SK-N-SH treated with all-trans-retinoic acid at 6 μM for 48 hours (cell line): Measurements from ENCODE around the gene GSTM4.

Experiments
- ARNTL ChIP-seq: fragments of 450-650 bp; formaldehyde crosslinking; IDR thresholded peaks from 2 replicates; pipeline ENCODE4 v1.5.0; 2020; ENCODE audit warnings: low read depth, mild to moderate bottlenecking, moderate library complexity, borderline replicate concordance
- CREB5 ChIP-seq: fragments of 250-450 bp; sonication (Bioruptor Pico); IDR thresholded peaks from 2 replicates; pipeline ENCODE4 v1.5.1; 2020; ENCODE audit warnings: low read depth, mild to moderate bottlenecking, moderate library complexity
- CSRNP3 ChIP-seq: fragments of 250-450 bp; sonication (Bioruptor Pico); IDR thresholded peaks from 2 replicates; pipeline ENCODE4 v1.5.1; 2021; ENCODE audit warnings: mild to moderate bottlenecking, moderate library complexity
- PPARA ChIP-seq: fragments of 250-450 bp; sonication (Bioruptor Pico); IDR thresholded peaks from 2 replicates; pipeline ENCODE4 v1.5.0; 2020; ENCODE audit warnings: mild to moderate bottlenecking, borderline replicate concordance
- RARB ChIP-seq: fragments of 250-450 bp; sonication (Bioruptor Pico); IDR thresholded peaks from 2 replicates; pipeline ENCODE4 v1.8.0; 2021; ENCODE audit warnings: mild to moderate bottlenecking, moderate library complexity
- ZC3H10 ChIP-seq: fragments of 250-450 bp; sonication (Bioruptor Pico); IDR thresholded peaks from 2 replicates; pipeline ENCODE4 v1.5.1; 2021; ENCODE audit warnings: mild to moderate bottlenecking, moderate library complexity
- ZFP3 ChIP-seq: fragments of 250-450 bp; sonication (Bioruptor Pico); IDR thresholded peaks from 2 replicates; pipeline ENCODE4 v1.5.0; 2020; ENCODE audit warnings: mild to moderate bottlenecking, moderate library complexity
- ZFP30 ChIP-seq: fragments of 450-650 bp; formaldehyde crosslinking; IDR thresholded peaks from 2 replicates; pipeline ENCODE4 v1.5.0; 2022; ENCODE audit warnings: mild to moderate bottlenecking, moderate library complexity
- ZNF565 ChIP-seq: fragments of 450-650 bp; formaldehyde crosslinking; conservative IDR thresholded peaks from 2 replicates; pipeline ENCODE4 v1.5.0; 2020; ENCODE audit warnings: low read depth, mild to moderate bottlenecking, moderate library complexity

- TF ChIP-seq ZFP3 (CRISPR knock-in tag): no peak
- TF ChIP-seq CSRNP3 (CRISPR knock-in tag): no peak
- TF ChIP-seq CREB5: no peak
- TF ChIP-seq ZNF565 (CRISPR knock-in tag): no peak
- no peak for TF ChIP-seq PPARA (CRISPR knock-in tag)
- no peak for TF ChIP-seq ARNTL (CRISPR knock-in tag)
- no peak for TF ChIP-seq RARB (CRISPR knock-in tag)
- TF ChIP-seq ZFP30 (CRISPR knock-in tag): no peak
- TF ChIP-seq ZC3H10: no peak
Observed at GRCh38 chr1:109610609-109611307, 45.1 kb upstream of the GSTM4 start.
